Activated naive CD4-positive, alpha-beta T cell treated with anti-CD3 and anti-CD28 coated beads, Interleukin-2, amount 50 U/mL, for 24 hours (primary cell): ENCODE data around the gene CACNA1A.
"Not testable (repeated sequence)": the region's sequence is repeated elsewhere in the genome, so short reads cannot be mapped to it uniquely, and the experiment has no call there.

Experiments used
- H3K27ac Mint-ChIP-seq: one replicate; pipeline ENCODE4 v1.8.0; 2021; ENCODE audit warnings: mild to moderate bottlenecking, mixed read lengths
- H3K27me3 Mint-ChIP-seq: one replicate; pipeline ENCODE4 v1.8.0; 2021; ENCODE audit warnings: mixed read lengths
- H3K36me3 Mint-ChIP-seq: one replicate; pipeline ENCODE4 v1.8.0; 2021; ENCODE audit warnings: mixed read lengths
- H3K4me1 Mint-ChIP-seq: one replicate; pipeline ENCODE4 v1.8.0; 2021; ENCODE audit warnings: mixed read lengths
- H3K4me3 Mint-ChIP-seq: one replicate; pipeline ENCODE4 v1.8.0; 2021; ENCODE audit warnings: mild to moderate bottlenecking, mixed read lengths
- H3K9me3 Mint-ChIP-seq: one replicate; pipeline ENCODE4 v1.8.0; 2021; ENCODE audit warnings: mixed read lengths

Gene CACNA1A

GRCh38 chr19:13210339-13210775 is 295.9 kb downstream of the CACNA1A start:
- Mint-ChIP-seq H3K27me3 (no peaks in the 10 kb centered on the region), H3K4me3 (no peak overlapping the region), H3K36me3 (no peaks in the 10 kb centered on the region), H3K9me3 (no peaks in the 10 kb centered on the region), H3K4me1 (peaks cover 19% of the 10 kb centered on the region), H3K27ac (no peak overlapping the region)

GRCh38 chr19:13209484-13210338 is 296.6 kb downstream of the CACNA1A start:
- Mint-ChIP-seq H3K9me3 (no peaks in the 10 kb centered on the region), H3K27ac (peak overlapping the region; percentile 59), H3K4me3 (peak overlapping the region; percentile 4), H3K4me1 (peaks cover 19% of the 10 kb centered on the region), H3K27me3 (no peaks in the 10 kb centered on the region), H3K36me3 (no peaks in the 10 kb centered on the region)

GRCh38 chr19:13208672-13209483 is 297.4 kb downstream of the CACNA1A start:
- no peaks in the 10 kb centered on the region for H3K36me3 Mint-ChIP-seq
- H3K27me3 Mint-ChIP-seq = no peaks in the 10 kb centered on the region
- peaks cover 19% of the 10 kb centered on the region for H3K4me1 Mint-ChIP-seq
- no peaks in the 10 kb centered on the region for H3K9me3 Mint-ChIP-seq
- peak overlapping the region; percentile 4 for H3K4me3 Mint-ChIP-seq
- H3K27ac Mint-ChIP-seq = peak overlapping the region; percentile 59

GRCh38 chr19:13207846-13208671 is 298.2 kb downstream of the CACNA1A start:
- Mint-ChIP-seq H3K36me3 (no peaks in the 10 kb centered on the region), H3K4me3 (peak overlapping the region; percentile 87), H3K27ac (peak overlapping the region; percentile 99), H3K27me3 (no peaks in the 10 kb centered on the region), H3K4me1 (peaks cover 15% of the 10 kb centered on the region), H3K9me3 (no peaks in the 10 kb centered on the region)

GRCh38 chr19:13207237-13207845 is 298.9 kb downstream of the CACNA1A start:
- Mint-ChIP-seq H3K4me1 (peaks cover 9% of the 10 kb centered on the region), H3K36me3 (no peaks in the 10 kb centered on the region), H3K9me3 (no peaks in the 10 kb centered on the region), H3K4me3 (no peak overlapping the region), H3K27me3 (no peaks in the 10 kb centered on the region), H3K27ac (no peak overlapping the region)

GRCh38 chr19:13206587-13206986 is 299.7 kb downstream of the CACNA1A start:
- H3K27ac Mint-ChIP-seq = no peak overlapping the region
- H3K36me3 Mint-ChIP-seq = no peaks in the 10 kb centered on the region
- peak overlapping the region; percentile 37 for H3K4me3 Mint-ChIP-seq
- no peaks in the 10 kb centered on the region for H3K27me3 Mint-ChIP-seq
- H3K9me3 Mint-ChIP-seq = no peaks in the 10 kb centered on the region
- peaks cover 9% of the 10 kb centered on the region for H3K4me1 Mint-ChIP-seq

GRCh38 chr19:13202112-13202511 is 304.2 kb downstream of the CACNA1A start:
- not testable (repeated sequence) for H3K36me3 Mint-ChIP-seq, H3K4me3 Mint-ChIP-seq, H3K27me3 Mint-ChIP-seq, H3K4me1 Mint-ChIP-seq, H3K27ac Mint-ChIP-seq, H3K9me3 Mint-ChIP-seq

- no peak overlapping the region for H3K27ac Mint-ChIP-seq
- no peaks in the 10 kb centered on the region for H3K27me3 Mint-ChIP-seq
- H3K4me1 Mint-ChIP-seq = peaks cover 18% of the 10 kb centered on the region
- no peaks in the 10 kb centered on the region for H3K36me3 Mint-ChIP-seq
- H3K9me3 Mint-ChIP-seq = no peaks in the 10 kb centered on the region
- H3K4me3 Mint-ChIP-seq = no peak overlapping the region
These were observed 307.6 kb downstream of the CACNA1A start for GRCh38 chr19:13198634-13199033.

GRCh38 chr19:13195678-13196077 is 310.6 kb downstream of the CACNA1A start:
- no peak overlapping the region for H3K27ac Mint-ChIP-seq
- H3K4me3 Mint-ChIP-seq = no peak overlapping the region
- H3K36me3 Mint-ChIP-seq = no peaks in the 10 kb centered on the region
- H3K9me3 Mint-ChIP-seq = no peaks in the 10 kb centered on the region
- peaks cover 29% of the 10 kb centered on the region for H3K4me1 Mint-ChIP-seq
- H3K27me3 Mint-ChIP-seq = no peaks in the 10 kb centered on the region

GRCh38 chr19:13190781-13191540 is 315.3 kb downstream of the CACNA1A start:
- no peak overlapping the region for H3K4me3 Mint-ChIP-seq
- no peaks in the 10 kb centered on the region for H3K36me3 Mint-ChIP-seq
- H3K9me3 Mint-ChIP-seq = no peaks in the 10 kb centered on the region
- no peaks in the 10 kb centered on the region for H3K27me3 Mint-ChIP-seq
- H3K27ac Mint-ChIP-seq = no peak overlapping the region
- H3K4me1 Mint-ChIP-seq = peaks cover 44% of the 10 kb centered on the region

GRCh38 chr19:13189600-13189999 is 316.7 kb downstream of the CACNA1A start:
- Mint-ChIP-seq H3K9me3 (no peaks in the 10 kb centered on the region), H3K4me1 (peaks cover 34% of the 10 kb centered on the region)

GRCh38 chr19:13187419-13187818 is 318.9 kb downstream of the CACNA1A start:
- H3K27ac Mint-ChIP-seq = peak overlapping the region; percentile 85
- H3K36me3 Mint-ChIP-seq = no peaks in the 10 kb centered on the region
- H3K27me3 Mint-ChIP-seq = no peaks in the 10 kb centered on the region
- H3K9me3 Mint-ChIP-seq = no peaks in the 10 kb centered on the region
- H3K4me1 Mint-ChIP-seq = peaks cover 26% of the 10 kb centered on the region
- no peak overlapping the region for H3K4me3 Mint-ChIP-seq

More at GRCh38 chr19:13189600-13189999, 316.7 kb downstream of the CACNA1A start:
- no peaks in the 10 kb centered on the region for H3K27me3 Mint-ChIP-seq
- no peaks in the 10 kb centered on the region for H3K36me3 Mint-ChIP-seq
- H3K27ac Mint-ChIP-seq = no peak overlapping the region
- no peak overlapping the region for H3K4me3 Mint-ChIP-seq

GRCh38 chr19:13186688-13187087 is 319.6 kb downstream of the CACNA1A start:
- H3K4me3 Mint-ChIP-seq, H3K9me3 Mint-ChIP-seq, H3K27me3 Mint-ChIP-seq, H3K27ac Mint-ChIP-seq, H3K36me3 Mint-ChIP-seq: not testable (repeated sequence)
- H3K4me1 Mint-ChIP-seq = peaks cover 33% of the 10 kb centered on the region

GRCh38 chr19:13185763-13186657 is 320.3 kb downstream of the CACNA1A start:
- not testable (repeated sequence) for H3K4me3 Mint-ChIP-seq, H3K36me3 Mint-ChIP-seq, H3K9me3 Mint-ChIP-seq, H3K27me3 Mint-ChIP-seq
- Mint-ChIP-seq H3K4me1 (peaks cover 30% of the 10 kb centered on the region), H3K27ac (peak overlapping the region; percentile 86)
